Endometrial microvascular endothelial cells (primary cell): Measurements from ENCODE around the gene RSPH3. TPM values are rescaled to one million over a fixed set of nuclear protein-coding genes. Genes with fewer than 3 reads are reported as not detected.
"Not testable (repeated sequence)": the region's sequence is repeated elsewhere in the genome, so short reads cannot be mapped to it uniquely, and the experiment has no call there.

ENCODE experiments used
- in situ Hi-C: cut with HindIII; loops from 2 replicates; pipeline ENCODE4 v1.10.0; 2017; ENCODE audit warnings: low sequenced_read_pairs, low pct_unique_long_range_greater_than_20kb; ENCODE audit errors: inconsistent ontology term
- total RNA-seq: library from RNA; depleted of rRNA; stranded (reverse); fragments of >200 nt; gene quantifications from one replicate; pipeline ENCODE4 v1.2.3, GENCODE V29; 2015; ENCODE audit errors: inconsistent ontology term

The RSPH3 gene
- 1.7 TPM for total RNA-seq

- in situ Hi-C loops = no loop called here
Observed at GRCh38 chr6:158999666-159000403, at the start of gene RSPH3. TSS of gene RSPH3 (minus strand) at chr6:159000202. CDS start at chr6:158999550, 652 bp downstream.

GRCh38 chr6:159047891-159048685, 48.1 kb upstream of the RSPH3 start:
- in situ Hi-C loops = no loop called here

- in situ Hi-C loops = no loop called here
Observed at GRCh38 chr6:159045801-159046200, 45.8 kb upstream of the RSPH3 start.

DNA sequence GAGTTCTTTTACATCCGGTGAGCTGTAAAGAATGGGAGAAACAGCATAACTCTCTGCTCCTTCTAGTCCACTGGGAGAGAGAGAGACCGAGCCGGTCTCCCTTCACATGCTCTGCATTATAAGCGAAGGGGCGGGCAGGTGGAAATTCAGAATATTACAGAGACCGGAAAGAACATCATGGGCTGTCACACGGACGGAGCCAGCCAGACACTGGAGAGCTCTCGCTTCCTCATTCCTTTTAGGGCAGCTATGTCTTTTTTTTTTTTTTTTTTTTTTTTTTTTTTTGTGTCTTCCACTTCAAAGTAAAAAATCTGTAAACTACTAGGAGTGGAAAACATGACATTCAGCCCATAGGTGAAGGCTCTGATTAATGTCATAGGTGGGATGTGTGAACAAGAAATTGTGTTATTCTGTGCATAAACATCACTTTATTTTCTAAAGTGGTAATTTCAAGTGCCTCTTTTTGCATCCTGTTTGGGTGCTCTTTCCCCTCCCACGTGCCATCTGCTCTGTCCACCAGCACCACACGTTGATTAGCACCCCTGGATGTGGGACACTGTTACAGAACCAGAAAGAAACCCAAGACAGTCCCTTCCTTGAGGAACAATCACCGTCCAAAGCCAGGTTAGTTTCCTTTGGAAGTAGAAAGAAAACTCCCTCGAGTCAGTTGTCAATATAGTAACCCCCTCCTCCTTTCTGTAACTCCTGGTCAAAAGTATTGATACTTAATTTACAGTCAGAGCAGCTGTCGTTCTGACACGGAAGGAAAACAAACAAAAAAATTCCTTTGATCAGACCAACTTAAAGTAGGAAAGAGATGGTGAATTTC, 45.1 kb upstream of the RSPH3 start, which contains the start of gene TAGAP:
Gene TAGAP, minus strand, starts transcription at position 93 of the 829 bp plus-strand sequence. CDS start 845 bp downstream, outside the sequence.
- in situ Hi-C loops = no loop called here

GRCh38 chr6:159043947-159044346, 43.9 kb upstream of the RSPH3 start:
- in situ Hi-C loops = no loop called here

DNA sequence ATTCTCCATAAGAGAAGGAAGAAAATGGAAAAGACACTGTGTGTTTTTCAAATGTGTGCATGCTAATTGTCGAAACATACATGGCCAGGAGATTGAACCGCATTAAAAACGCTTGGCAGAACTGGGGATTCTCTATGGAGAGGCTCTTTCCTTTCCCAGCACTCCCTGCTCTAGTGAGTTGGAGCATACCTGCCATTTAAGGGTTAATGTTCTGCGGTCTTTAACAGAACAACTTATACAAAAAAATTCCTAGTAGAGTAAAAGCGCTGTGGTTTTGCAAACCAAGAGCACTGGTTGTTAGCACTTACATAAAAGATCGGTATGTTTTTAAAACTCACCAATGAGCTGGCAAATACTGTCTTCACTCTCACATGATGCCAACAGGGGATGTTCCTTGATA, 43.2 kb upstream of the RSPH3 start:
- in situ Hi-C loops = no loop called here

- in situ Hi-C loops = no loop called here
Observed at GRCh38 chr6:159042826-159043181, 42.8 kb upstream of the RSPH3 start.

GRCh38 chr6:159042003-159042825, 42.2 kb upstream of the RSPH3 start:
- in situ Hi-C loops = no loop called here

DNA sequence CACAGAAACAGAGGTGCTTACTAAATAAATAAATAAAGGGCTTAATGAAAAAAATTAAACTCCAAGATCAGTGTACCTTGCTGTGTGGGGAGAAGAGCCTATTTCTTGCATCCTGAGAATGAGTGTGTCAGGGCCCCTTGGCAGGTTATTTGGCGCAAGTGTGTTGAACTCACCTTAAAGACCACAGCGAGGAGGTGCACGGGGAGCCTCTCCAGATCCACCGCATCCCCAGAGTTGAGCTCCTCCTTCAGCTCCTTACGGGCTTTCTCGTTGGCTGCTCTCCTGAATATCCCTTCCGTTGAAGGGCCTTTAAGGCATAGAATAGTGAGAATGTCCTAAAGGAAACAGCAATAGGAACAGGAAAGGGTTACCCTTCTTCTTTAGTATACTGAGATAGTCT, 41.2 kb upstream of the RSPH3 start:
- in situ Hi-C loops = no loop called here

DNA sequence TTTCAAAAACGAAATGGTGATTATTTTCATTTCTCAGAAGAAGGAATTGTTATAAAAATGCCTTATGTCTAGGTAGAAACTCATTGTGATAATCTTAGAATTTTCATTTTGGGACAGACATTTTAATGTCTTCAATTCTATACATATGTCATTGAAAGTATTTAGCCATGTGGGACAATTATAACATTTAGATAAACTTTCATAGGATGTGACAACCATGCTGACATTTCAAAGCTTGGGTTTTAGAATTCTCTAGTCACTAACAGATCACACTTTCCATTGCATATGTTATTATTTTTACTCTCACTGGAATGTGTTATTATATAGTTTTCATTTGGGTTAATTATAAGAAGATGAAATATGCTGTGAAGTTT, 39.9 kb upstream of the RSPH3 start:
- in situ Hi-C loops = no loop called here

GRCh38 chr6:159038914-159039884, 39.2 kb upstream of the RSPH3 start:
- in situ Hi-C loops = no loop called here

DNA sequence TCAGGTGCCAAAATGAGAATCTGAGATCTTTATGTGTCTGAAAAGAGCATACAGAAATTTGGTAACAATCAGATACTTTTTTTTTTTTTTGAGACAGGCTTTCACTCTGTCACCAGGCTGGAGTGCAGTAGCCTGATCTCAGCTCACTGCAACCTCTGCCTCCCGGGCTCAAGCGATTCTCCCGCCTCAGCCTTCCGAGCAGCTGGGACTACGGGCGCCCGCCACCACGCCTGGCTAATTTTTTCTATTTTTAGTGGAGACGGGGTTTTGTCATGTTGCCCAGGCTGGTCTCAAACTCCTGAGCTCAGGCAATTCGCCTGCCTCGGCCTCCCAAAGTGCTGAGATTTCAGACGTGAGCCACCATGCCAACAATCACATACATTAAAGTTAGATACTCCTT, 38.3 kb upstream of the RSPH3 start:
- in situ Hi-C loops = not testable (repeated sequence)

- in situ Hi-C loops = no loop called here
Observed at GRCh38 chr6:159037756-159038290, 37.8 kb upstream of the RSPH3 start.

DNA sequence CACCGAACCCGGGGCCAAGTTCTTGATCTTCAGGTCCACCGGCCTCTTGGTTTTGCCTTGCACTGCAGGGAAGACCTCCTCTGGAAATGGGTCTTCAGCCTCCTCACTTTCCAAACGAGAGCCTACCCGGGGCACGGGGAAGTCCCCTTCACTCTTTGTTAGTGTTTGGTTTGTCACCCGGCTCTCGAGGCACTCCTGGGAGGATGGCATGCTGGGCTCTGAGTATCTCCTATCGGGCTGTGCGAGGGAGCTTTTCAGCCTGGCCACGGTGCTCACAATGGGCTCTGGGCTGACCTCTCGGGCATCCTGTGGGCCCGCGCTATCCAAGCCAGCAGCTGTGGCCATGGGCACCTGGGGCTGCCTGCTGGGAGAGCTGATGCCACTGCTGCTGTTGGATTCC, 36.7 kb upstream of the RSPH3 start:
- in situ Hi-C loops = no loop called here

DNA sequence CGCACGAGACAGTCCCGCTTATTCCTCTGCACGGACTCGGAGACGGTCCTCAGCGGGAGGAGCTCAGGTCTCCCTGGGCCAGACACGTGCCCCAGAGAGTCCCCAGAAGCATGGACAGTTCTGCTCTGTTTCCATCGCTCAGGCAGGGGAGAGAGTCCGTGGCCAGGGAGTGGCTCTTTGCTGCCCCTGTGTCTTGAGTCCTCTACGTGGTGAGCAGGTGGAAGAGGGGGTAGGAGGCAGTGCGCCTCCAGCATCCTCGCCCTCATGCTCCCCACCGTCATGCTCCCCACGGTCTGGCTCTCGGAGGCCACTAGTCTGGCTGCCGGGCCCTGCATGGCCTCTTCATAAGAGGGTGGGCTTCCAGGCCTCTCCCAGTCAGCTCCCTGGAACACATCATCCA, 35.9 kb upstream of the RSPH3 start:
- in situ Hi-C loops = no loop called here

DNA sequence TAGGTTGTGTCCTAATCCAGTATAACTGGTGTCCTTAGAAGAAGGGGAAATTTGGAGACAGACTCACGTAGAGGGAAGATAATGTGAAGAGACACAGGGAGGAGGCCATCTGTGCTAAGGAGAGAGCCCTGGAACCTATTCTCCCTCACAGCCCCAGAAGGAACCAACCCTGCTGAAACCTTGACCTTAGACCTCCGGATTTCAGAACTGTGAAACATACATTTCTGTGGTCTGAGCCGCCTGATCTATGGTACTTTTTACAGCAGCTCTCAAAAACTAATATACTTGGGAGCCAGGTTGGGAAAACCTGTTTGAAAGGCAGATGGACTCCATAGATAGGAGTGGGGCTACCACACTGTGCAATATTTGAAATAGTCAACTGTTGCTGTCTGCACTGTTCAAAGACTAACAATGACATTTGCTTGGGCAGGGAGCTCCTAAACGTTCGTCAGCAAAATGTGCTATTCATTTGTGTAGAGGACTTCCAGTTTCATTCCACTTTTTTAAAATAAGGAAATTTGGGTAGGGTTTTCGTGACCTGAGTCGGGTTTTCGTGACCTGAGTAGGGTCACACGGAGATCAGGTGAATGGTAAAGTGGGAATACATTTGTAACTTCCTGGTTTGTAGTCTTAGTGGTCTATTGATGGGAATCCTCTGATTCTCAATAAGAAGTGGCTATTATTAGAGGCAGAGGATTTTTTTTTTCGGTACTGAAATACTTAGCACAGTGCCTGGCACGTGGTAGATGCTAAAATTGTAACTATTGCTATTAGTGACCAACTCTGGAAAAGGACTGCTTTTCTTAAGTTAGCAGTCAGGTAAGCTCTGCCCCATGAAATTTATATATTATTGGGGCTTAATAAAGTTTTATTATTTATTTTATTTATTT, 33.4 kb upstream of the RSPH3 start:
- in situ Hi-C loops = no loop called here
